Ovary (tissue), 3 donors: Measurements from ENCODE around the gene WNT16.

Experiments used
- CTCF ChIP-seq, 3 donors: fragments of 450-650 bp in 2 of 3; fragments of 200-600 bp in 1 of 3; IDR thresholded peaks; one replicate each; pipeline versions ENCODE4 v1.5.1 to v1.8.0; 2016 to 2022; ENCODE audit warnings: antibody characterized with exemption in 3 of 3, mild to moderate bottlenecking in 1 of 3
- EP300 ChIP-seq: sonication (generic); formaldehyde crosslinking; IDR thresholded peaks from one replicate; pipeline ENCODE4 v1.6.1; 2017; ENCODE audit warnings: antibody characterized with exemption
- donor health status: DM: no; HTN: no; CAD: no.

GRCh38 chr7:121376979-121377378 lies 48.2 kb downstream of the WNT16 start:
- TF ChIP-seq CTCF (IDR thresholded peaks at IDR 0.05), result no peak
- TF ChIP-seq EP300, result no peak
